GM12874 (cell line): Measurements from ENCODE around the gene TMA7.

Experiments used
- TF ChIP-seq, protein P1 (sequence below): IDR thresholded peaks from 2 replicates; pipeline ENCODE4 v1.5.1; 2011; ENCODE audit warnings: low read depth, mild to moderate bottlenecking, control low read depth, low read length, moderate library complexity; ENCODE audit not compliant: insufficient read depth

The TMA7 gene

DNA sequence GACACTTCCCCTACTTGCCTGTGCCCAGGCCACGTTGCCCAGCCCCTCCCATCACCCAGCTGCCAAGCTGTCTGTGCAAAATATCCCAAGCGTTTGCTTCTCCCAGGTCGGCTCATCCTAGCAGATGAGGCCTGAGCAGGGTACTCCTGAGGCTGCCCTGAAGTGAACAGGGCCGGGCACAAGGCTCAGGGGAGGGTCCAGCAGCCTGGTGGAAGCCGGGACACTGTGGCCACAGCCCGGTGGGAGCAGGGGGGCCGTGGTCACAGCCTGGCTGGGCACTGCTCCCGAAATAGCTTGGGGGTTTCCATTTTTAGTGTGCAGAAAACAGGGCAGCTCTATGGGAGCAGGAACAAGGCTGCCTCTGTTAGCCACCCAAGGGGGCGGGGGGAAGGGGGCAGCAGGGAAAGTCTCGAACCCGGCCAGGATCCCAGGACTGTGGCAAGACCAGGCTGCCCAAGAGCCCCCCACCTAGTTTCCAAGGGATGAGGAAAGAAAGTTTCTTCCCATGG, 13.6 kb upstream of the TMA7 start:
- TF ChIP-seq, protein P1, sequence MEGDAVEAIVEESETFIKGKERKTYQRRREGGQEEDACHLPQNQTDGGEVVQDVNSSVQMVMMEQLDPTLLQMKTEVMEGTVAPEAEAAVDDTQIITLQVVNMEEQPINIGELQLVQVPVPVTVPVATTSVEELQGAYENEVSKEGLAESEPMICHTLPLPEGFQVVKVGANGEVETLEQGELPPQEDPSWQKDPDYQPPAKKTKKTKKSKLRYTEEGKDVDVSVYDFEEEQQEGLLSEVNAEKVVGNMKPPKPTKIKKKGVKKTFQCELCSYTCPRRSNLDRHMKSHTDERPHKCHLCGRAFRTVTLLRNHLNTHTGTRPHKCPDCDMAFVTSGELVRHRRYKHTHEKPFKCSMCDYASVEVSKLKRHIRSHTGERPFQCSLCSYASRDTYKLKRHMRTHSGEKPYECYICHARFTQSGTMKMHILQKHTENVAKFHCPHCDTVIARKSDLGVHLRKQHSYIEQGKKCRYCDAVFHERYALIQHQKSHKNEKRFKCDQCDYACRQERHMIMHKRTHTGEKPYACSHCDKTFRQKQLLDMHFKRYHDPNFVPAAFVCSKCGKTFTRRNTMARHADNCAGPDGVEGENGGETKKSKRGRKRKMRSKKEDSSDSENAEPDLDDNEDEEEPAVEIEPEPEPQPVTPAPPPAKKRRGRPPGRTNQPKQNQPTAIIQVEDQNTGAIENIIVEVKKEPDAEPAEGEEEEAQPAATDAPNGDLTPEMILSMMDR, result no peak

- TF ChIP-seq, protein P1, result no peak
Observed at GRCh38 chr3:48426944-48427629, 13.0 kb upstream of the TMA7 start.

DNA sequence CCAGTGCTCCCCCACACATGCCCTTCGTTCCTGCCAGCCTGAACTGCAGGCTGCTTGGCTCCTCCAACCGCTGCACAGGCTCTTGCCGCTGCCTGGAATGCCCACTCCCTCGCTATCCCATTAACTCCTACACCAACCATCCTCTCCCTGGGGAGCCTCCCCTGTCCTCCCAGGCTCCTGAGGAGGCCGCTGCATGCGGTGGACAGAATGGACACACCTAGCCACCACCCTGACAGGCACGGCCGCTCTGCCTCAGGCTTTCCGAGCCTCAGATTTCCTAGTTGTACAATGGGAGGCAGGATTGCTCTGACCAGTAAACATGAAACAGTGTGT, 12.5 kb upstream of the TMA7 start:
- TF ChIP-seq, protein P1, result no peak

GRCh38 chr3:48428088-48428571, 11.9 kb upstream of the TMA7 start:
- TF ChIP-seq, protein P1, result no peak

DNA sequence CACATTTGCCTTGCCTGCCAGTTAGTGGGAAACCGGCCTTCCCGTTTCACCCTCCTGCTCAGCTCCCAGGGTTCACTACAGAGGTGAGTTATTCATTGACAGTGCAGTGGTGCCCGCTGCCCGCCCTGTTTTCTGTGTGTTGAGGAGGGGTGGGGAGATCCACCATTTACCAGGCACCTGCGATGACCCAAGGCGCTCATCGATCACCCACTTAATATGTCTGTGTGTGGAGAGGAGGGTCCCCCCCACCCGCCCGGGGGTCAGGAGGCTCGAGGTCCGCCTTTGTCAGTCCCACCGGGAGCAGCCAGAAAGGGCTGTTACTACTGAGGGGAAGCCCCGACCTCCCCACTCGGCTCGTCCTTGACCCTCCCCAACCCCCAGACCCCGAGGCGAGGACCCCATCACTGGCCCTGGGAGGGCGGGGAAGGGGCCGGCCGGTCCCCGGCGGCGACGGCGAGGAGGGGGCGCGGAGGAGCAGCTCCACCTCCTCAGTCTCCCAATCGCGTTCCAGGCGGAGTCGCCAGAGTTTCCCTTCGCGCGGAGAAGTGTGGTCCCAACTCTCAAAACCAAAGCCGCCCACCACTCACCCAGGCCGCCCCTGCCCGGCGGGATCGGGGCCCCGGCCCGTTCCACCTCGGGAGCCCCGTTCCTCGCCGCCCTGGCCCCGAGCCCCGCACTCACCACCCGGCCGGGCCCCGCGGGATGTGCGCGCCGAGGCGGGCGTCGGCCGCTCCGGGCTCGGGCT, 11.3 kb upstream of the TMA7 start:
- TF ChIP-seq, protein P1, result no peak

- TF ChIP-seq, protein P1, result no peak
Observed at GRCh38 chr3:48429317-48429959, 10.6 kb upstream of the TMA7 start.

GRCh38 chr3:48429960-48430707, 9.9 kb upstream of the TMA7 start, which contains the start of gene PLXNB1:
TSS of gene PLXNB1 (minus strand) at chr3:48430086. CDS start at chr3:48424611, 5,475 bp downstream.
- TF ChIP-seq, protein P1, result no peak
